ENCODE measurements around the gene YIF1A. TPM values are rescaled to one million over a fixed set of nuclear protein-coding genes. Genes with fewer than 3 reads are reported as not detected.

YIF1A gene
- total RNA-seq, 4 donors from 2014 or later, result 77.7 to 168 (median 118) TPM

DNA sequence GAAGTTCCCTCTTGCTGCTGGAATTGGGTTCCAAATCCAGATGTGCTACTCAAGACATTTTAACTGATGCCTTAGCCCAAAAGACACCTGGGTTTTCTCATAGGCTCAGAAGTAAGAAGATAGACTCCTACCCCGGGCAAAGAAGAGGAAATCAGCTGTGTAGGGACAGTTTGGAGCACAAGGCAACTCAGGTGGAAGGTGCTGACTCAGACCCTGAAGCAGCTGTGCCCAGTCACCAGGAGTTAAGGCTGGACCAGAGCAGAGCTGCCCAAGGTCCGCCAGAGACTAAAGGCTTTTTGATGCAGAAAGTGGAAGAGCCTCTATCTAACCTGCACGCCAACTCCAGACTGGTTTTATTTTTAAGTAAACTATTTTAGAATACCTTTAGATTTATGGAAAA lies 41.1 kb downstream of the YIF1A start:
- peaks cover 4% of the 10 kb centered on the region in 2 donors for H3K4me1 ChIP-seq
- H3K36me3 ChIP-seq, result peaks cover 0 to 13% of the 10 kb centered on the region in 2 donors
- WGBS, 2 donors, result 88 to 96% methylated on average over 3 of the region's 3 CpGs
- H3K27me3 ChIP-seq, result no peaks in the 10 kb centered on the region
- TF ChIP-seq POLR2A (IDR thresholded peaks at IDR 0.05), result no peak
- TF ChIP-seq, protein P1, sequence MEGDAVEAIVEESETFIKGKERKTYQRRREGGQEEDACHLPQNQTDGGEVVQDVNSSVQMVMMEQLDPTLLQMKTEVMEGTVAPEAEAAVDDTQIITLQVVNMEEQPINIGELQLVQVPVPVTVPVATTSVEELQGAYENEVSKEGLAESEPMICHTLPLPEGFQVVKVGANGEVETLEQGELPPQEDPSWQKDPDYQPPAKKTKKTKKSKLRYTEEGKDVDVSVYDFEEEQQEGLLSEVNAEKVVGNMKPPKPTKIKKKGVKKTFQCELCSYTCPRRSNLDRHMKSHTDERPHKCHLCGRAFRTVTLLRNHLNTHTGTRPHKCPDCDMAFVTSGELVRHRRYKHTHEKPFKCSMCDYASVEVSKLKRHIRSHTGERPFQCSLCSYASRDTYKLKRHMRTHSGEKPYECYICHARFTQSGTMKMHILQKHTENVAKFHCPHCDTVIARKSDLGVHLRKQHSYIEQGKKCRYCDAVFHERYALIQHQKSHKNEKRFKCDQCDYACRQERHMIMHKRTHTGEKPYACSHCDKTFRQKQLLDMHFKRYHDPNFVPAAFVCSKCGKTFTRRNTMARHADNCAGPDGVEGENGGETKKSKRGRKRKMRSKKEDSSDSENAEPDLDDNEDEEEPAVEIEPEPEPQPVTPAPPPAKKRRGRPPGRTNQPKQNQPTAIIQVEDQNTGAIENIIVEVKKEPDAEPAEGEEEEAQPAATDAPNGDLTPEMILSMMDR (IDR thresholded peaks at IDR 0.05), result no peak
- H3K27ac ChIP-seq, result no peak overlapping the region
- no peak for DNase-seq
- intact Hi-C loops (cut with DNase I), result no loop called here
- H3K9me3 ChIP-seq, result no peaks in the 10 kb centered on the region
- H3K4me3 ChIP-seq (replicated peaks in 1 of 3), result no peak overlapping the region

DNA sequence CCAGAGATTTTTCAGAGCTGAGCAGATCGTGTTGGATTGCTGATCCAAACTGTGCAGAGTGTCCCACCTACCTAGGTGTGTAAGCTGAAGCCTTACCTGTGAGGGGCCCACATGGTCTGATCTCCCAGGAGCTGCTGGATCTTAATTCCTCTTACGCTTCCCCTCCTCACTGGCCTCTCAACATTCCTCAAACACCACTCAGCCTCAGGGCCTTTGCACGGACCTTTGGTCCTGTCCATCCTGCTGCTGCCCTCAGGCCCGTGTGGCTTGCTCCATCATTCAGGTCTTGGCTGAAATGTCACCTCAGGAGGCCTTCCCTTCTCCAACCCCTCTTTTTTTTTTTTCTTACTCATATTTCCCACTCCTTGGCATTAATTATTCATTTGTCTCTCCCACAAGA lies 41.6 kb downstream of the YIF1A start:
- H3K36me3 ChIP-seq, result peaks cover 2 to 13% of the 10 kb centered on the region in 2 donors
- H3K27me3 ChIP-seq, result no peaks in the 10 kb centered on the region
- intact Hi-C loops (cut with DNase I), result no loop called here
- H3K27ac ChIP-seq, result no peak overlapping the region
- 90 to 91% methylated on average over 4 of the region's 4 CpGs for WGBS, 2 donors
- TF ChIP-seq POLR2A (IDR thresholded peaks at IDR 0.05), result no peak
- TF ChIP-seq, protein P1 (IDR thresholded peaks at IDR 0.05), result no peak
- H3K9me3 ChIP-seq, result no peaks in the 10 kb centered on the region
- H3K4me3 ChIP-seq (replicated peaks in 1 of 3), result no peak overlapping the region
- no peaks in the 10 kb centered on the region for H3K4me1 ChIP-seq
- no peak for DNase-seq

DNA sequence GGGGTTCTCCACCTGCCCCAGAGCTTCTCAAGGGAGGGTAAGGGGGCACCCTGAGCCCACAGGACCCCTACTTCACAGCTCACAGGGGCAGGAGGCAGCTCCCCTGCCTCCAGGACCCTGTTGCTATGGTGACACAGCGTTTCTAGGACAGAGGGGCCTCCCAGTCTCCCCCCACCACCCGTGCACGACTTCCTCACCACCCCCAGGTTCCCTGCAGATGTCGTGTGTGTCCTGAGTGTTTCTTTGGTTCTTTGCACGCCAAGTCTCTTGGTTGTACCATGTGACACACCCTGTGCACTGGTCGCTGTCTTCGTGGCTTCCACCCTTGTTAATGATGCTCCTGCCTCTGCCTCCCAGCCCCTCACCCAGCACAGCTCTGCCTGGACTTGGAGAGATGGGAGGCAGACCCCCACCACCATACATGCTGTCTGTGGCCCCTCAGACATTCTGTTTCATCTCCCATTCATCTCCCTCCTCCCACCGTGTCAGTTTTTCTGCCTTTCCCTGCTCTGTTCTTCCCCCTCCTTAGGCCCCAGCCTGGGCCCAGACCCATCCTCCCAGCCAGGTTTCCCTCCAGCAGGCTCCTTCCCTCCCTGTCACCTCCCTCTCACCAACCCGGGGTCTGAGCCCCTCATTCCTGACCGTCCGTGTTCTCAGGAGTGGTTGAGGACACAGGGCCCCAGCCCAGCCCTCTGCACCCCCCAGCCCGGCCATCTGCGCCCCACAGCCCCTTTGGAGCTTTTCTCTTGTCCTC lies 45.0 kb downstream of the YIF1A start:
- WGBS, 2 donors, result 82 to 85% methylated on average over 11 to 13 of the region's 13 CpGs
- Histone ChIP-seq H3K27me3 (no peaks in the 10 kb centered on the region), H3K4me1 (no peaks in the 10 kb centered on the region), H3K4me3 (replicated peaks in 1 of 3) (no peak overlapping the region), H3K36me3 (peaks cover 16 to 44% of the 10 kb centered on the region in 2 donors), H3K9me3 (no peaks in the 10 kb centered on the region), H3K27ac (no peak overlapping the region)
- TF ChIP-seq, protein P1 (IDR thresholded peaks at IDR 0.05), result no peak
- intact Hi-C loops (cut with DNase I), result no loop called here
- no peak for DNase-seq

DNA sequence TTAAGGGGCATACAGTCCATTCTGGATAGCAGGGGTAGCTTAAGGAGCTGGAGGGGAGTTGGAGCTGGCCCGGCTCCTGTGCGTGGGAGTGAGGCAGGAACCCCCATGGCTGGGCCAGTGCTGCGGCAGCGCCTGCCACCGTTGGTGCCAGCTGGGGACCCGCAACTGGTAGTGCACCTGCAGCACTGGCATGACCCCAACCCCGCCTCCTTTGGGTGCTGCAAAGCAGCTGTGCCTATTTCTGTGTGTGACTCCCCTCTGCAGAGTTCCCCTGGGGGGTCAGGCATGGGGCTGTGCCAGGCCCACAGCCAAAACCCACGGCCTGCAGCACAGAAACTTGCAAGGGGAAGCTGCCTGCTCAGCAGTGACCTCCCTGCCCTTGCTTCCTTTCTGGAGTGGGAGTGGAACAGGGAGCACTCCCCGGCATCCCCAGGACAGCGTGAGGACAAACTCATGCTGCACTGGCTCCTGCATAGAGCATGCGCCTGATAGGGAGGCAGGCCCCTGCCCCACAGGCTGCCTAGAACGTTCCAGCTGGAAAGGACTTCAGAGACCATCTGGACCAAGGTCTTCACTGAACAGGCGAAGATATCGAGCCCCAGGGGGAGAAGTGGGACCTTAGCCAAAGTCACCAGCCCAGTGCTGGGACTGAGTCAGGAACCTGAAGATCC lies 46.7 kb downstream of the YIF1A start:
- H3K27me3 ChIP-seq, result no peaks in the 10 kb centered on the region
- no peak overlapping the region for H3K27ac ChIP-seq
- H3K4me3 ChIP-seq (replicated peaks in 1 of 3), result no peak overlapping the region
- WGBS, 2 donors, result 85 to 90% methylated on average over 2 to 12 of the region's 14 CpGs
- intact Hi-C loops (cut with DNase I), result no loop called here
- TF ChIP-seq, protein P1 (IDR thresholded peaks at IDR 0.05), result no peak
- TF ChIP-seq POLR2A (IDR thresholded peaks at IDR 0.05), result no peak
- no peaks in the 10 kb centered on the region for H3K9me3 ChIP-seq
- DNase-seq, result no peak
- peaks cover 25 to 47% of the 10 kb centered on the region in 2 donors for H3K36me3 ChIP-seq
- no peaks in the 10 kb centered on the region for H3K4me1 ChIP-seq

DNA sequence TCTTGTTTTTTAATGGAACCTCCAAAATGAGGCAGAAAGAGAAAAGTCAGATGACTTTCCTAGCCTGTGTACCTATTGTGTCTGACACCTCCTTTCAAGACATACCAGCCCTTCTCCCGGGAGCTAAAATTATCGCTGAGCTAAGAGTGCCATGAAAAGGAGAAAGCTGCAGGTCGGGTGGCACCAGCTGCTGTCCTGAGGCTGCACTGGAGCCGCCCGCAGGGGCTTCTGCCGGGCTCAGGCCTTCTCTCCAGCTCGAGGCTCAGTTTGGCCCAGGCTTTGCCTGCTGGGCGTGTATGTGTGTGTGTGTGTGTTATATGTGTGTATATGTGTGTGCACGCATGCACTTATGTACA lies 48.2 kb downstream of the YIF1A start:
- no peak overlapping the region for H3K27ac ChIP-seq
- TF ChIP-seq, protein P1 (IDR thresholded peaks at IDR 0.05), result no peak
- no peak for TF ChIP-seq POLR2A (IDR thresholded peaks at IDR 0.05)
- intact Hi-C loops (cut with DNase I), result no loop called here
- WGBS, 2 donors, result 81 to 88% methylated on average over 9 of the region's 9 CpGs
- no peak for DNase-seq
- H3K4me1 ChIP-seq, result peaks cover 0 to 4% of the 10 kb centered on the region in 2 donors
- H3K9me3 ChIP-seq, result no peaks in the 10 kb centered on the region
- H3K27me3 ChIP-seq, result no peaks in the 10 kb centered on the region
- H3K4me3 ChIP-seq (replicated peaks in 1 of 3), result no peak overlapping the region
- H3K36me3 ChIP-seq, result peaks cover 28 to 47% of the 10 kb centered on the region in 2 donors
